ENCODE data around the gene SLC25A14.

DNA sequence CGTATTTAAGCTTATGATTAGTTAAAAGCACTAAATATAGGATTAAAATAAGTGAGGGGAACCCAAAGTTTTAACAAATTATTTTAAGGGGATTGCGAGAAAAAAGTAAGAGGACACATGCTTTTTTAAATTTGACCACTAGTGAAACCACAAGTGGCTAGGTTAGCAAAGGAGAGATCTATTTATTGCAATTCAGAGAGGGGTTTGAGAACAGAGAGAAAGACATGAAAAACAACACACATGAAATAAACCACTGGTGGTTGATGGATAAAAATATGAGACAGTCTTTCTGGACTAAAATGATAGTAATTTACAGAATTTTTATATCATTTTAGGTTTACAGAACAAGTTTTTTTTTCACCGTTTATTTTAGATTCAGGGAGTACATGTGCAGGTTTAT is 11.8 kb downstream of the SLC25A14 start:
- TF ChIP-seq, protein P1, sequence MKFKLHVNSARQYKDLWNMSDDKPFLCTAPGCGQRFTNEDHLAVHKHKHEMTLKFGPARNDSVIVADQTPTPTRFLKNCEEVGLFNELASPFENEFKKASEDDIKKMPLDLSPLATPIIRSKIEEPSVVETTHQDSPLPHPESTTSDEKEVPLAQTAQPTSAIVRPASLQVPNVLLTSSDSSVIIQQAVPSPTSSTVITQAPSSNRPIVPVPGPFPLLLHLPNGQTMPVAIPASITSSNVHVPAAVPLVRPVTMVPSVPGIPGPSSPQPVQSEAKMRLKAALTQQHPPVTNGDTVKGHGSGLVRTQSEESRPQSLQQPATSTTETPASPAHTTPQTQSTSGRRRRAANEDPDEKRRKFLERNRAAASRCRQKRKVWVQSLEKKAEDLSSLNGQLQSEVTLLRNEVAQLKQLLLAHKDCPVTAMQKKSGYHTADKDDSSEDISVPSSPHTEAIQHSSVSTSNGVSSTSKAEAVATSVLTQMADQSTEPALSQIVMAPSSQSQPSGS (IDR thresholded peaks at IDR 0.05; ENCODE audit: low read length) = no peak
- TF ChIP-seq SP2 (IDR thresholded peaks at IDR 0.05; ENCODE audit: low read length) (no peak), TEAD4 (IDR thresholded peaks at IDR 0.05; ENCODE audit: low read depth, low read length) (no peak), SP1 (IDR thresholded peaks at IDR 0.05; ENCODE audit: low read depth, low read length) (no peak), ZNF274 (IDR thresholded peaks at IDR 0.05; ENCODE audit: borderline replicate concordance, extremely low read depth, low read length) (no peak)
- TF ChIP-seq, protein P2, sequence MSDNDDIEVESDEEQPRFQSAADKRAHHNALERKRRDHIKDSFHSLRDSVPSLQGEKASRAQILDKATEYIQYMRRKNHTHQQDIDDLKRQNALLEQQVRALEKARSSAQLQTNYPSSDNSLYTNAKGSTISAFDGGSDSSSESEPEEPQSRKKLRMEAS (IDR thresholded peaks at IDR 0.05) = no peak
- TF ChIP-seq, protein P3, sequence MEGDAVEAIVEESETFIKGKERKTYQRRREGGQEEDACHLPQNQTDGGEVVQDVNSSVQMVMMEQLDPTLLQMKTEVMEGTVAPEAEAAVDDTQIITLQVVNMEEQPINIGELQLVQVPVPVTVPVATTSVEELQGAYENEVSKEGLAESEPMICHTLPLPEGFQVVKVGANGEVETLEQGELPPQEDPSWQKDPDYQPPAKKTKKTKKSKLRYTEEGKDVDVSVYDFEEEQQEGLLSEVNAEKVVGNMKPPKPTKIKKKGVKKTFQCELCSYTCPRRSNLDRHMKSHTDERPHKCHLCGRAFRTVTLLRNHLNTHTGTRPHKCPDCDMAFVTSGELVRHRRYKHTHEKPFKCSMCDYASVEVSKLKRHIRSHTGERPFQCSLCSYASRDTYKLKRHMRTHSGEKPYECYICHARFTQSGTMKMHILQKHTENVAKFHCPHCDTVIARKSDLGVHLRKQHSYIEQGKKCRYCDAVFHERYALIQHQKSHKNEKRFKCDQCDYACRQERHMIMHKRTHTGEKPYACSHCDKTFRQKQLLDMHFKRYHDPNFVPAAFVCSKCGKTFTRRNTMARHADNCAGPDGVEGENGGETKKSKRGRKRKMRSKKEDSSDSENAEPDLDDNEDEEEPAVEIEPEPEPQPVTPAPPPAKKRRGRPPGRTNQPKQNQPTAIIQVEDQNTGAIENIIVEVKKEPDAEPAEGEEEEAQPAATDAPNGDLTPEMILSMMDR (IDR thresholded peaks at IDR 0.05; ENCODE audit: control extremely low read depth in 1 of 3, insufficient read depth in 1 of 3, low read depth in 1 of 3, low read length in 3 of 3) = no peak
